Erythroblast (primary cell): ENCODE results near the gene CDH13.

Experiments used
- GATA1 ChIP-seq: IDR thresholded peaks from 2 replicates; pipeline ENCODE4 v1.6.1; 2011; ENCODE audit warnings: low read depth, mild to moderate bottlenecking, control low read depth, low read length, moderate library complexity
- POLR2A ChIP-seq: IDR thresholded peaks from 2 replicates; pipeline ENCODE4 v1.6.1; 2011; ENCODE audit warnings: mild to moderate bottlenecking, low read length

- TF ChIP-seq POLR2A, result no peak
- TF ChIP-seq GATA1, result no peak
These were observed 419.9 kb downstream of the CDH13 start for GRCh38 chr16:83046664-83047063.
